B cell (primary cell): Measurements from ENCODE around the gene MRTFB.

Source experiments
- EZH2 ChIP-seq: IDR thresholded peaks from 2 replicates; pipeline ENCODE4 v1.6.1; 2012; ENCODE audit warnings: borderline replicate concordance, low read depth, mild to moderate bottlenecking, moderate library complexity, low read length; ENCODE audit not compliant: insufficient read depth, poor library complexity, severe bottlenecking
- TF ChIP-seq, protein P1 (sequence below): fragments of 200-600 bp; IDR thresholded peaks from one replicate; pipeline ENCODE4 v1.8.0; 2022; ENCODE audit warnings: antibody characterized with exemption, mild to moderate bottlenecking

DNA sequence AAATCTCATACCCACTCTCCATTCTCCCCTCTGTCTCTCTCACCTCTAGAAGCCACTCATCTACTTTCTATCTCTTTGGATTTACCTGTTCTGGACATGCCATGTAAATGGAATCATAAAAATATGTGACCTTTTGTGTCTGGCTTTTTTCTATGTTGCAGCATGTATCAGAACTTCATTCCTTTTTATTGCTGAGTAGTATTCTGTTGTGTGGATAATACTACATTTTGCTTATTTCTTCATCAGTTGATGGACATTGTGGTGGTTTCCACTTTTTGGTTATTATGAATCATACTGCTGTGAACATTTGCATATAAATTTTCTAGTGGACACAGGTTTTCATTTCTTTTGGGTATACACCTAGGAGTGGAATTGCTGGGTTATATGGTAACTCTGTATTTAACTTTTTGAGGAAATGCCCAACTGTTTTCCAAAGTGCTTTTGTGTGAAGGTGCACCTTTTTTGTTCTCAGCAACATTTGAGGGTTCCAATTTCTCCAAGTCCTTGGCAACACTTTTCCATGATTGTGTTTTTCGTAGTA, 18.2 kb downstream of the MRTFB start:
- TF ChIP-seq, protein P1, sequence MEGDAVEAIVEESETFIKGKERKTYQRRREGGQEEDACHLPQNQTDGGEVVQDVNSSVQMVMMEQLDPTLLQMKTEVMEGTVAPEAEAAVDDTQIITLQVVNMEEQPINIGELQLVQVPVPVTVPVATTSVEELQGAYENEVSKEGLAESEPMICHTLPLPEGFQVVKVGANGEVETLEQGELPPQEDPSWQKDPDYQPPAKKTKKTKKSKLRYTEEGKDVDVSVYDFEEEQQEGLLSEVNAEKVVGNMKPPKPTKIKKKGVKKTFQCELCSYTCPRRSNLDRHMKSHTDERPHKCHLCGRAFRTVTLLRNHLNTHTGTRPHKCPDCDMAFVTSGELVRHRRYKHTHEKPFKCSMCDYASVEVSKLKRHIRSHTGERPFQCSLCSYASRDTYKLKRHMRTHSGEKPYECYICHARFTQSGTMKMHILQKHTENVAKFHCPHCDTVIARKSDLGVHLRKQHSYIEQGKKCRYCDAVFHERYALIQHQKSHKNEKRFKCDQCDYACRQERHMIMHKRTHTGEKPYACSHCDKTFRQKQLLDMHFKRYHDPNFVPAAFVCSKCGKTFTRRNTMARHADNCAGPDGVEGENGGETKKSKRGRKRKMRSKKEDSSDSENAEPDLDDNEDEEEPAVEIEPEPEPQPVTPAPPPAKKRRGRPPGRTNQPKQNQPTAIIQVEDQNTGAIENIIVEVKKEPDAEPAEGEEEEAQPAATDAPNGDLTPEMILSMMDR = no peak
- no peak for TF ChIP-seq EZH2
